GM19455 (cell line): ENCODE data around the gene NR1H4.
"Not testable (repeated sequence)": the region's sequence is repeated elsewhere in the genome, so short reads cannot be mapped to it uniquely, and the experiment has no call there.

Experiments used
- ATAC-seq: cut with Tn5 transposase; IDR thresholded peaks from one replicate; pipeline ENCODE4 v1.9.1; 2021; ENCODE audit not compliant: unreplicated experiment

The NR1H4 gene

DNA sequence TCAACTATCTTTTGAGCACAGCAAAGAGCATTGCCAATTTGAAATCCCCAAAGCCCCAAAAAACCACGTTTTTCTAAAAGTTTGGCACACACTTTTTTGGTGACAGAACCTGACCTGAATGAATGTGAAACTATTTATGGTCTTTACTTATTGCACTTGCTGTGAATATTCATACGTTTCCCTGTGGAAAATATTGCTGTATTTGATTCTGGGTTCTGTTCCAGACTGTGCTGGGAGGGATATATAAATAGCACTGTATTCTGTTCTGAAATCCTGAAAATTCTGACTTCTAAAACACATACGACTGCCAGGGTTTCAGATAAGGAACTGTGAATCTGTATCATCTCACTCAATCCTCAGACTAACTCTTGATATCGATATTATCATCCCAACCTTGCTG, 35.1 kb downstream of the NR1H4 start:
- no peak for ATAC-seq

DNA sequence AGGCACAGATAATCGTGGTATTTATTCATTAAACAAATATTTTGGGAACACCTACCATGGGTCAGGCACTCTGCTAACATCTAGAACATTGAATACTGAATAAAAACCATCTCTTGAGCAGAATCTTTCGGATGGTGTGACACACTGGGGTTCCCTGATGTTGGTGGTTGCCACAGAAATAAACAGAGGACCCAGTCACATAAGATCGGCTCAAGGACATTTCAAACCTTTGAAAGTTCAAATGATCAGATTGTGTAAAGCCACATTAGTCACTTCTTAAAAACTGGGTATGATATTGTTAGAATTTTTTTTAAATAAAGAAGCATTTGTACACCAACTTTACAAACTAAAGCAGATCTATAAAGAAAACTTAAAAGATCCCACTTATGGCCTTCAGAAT, 39.0 kb downstream of the NR1H4 start:
- no peak for ATAC-seq

DNA sequence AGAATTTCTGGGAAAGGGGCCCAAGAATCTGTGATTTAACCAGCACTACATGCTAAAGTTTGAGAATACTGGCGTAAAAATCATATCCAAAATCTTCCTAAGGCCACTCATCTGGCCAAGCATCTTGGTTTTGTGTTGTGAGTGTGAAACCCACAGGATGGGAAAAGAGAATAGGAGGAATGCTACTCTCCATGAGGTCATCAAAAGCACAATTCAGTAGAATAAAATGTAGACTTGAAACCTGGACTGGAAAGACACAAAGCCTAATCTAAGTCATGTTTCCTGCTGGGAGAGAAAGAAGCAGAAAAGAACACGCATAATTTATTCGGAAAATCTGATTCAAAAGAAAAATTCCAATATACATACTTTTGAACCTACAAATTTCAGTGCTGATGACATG, 42.3 kb downstream of the NR1H4 start:
- ATAC-seq = no peak

DNA sequence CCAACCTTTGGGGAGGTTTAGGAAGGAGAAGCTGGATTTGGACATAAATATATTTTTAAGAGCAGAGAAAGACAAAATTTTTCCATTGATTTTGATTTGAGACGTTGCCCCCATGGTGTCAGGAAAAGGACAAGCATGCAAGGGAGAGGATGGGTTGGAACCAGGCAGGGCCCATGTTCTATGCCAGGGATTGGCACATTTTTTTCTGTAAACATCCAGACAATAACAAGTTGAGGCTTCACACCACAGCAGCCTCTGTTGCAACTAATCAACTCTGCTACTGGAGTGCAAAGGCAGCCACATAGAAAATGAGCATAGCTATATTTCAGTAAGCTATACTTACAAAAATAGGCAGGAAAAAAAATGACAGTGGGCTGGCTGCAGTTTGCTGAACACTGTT, 44.7 kb downstream of the NR1H4 start:
- no peak for ATAC-seq

DNA sequence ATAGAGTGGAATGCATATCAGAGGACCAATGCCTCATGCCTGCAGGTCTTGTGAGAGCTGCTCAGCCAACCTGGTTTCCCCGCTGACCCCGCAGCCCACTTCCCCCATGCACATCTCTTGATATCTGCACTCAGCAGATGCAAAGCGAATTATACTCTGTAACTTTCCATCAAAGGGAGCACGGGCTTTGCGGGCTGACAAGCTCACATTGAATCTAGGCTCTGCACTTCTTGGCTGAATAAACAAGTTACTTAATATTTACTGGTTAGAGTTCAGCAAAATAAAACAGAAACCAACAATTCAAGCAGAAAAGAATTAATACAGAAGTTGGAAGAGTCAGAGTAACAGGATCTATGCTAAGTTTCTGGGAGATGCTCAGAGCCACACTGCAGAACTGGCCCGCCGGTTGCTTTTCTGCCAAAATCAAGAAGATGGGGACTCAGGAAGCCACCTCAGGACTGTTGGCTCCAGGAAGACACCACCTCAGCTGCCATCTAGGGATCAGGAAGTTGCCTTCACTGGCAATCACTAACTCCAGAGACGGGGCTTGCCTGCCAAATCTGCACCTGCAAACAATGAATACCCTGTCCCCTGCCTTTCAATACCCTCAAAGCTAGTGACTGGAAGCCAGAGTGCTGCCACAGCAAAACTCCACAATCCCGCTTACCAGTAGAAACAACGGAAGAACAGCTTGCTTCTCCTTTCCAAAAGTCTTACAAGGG, 46.5 kb downstream of the NR1H4 start:
- no peak for ATAC-seq

DNA sequence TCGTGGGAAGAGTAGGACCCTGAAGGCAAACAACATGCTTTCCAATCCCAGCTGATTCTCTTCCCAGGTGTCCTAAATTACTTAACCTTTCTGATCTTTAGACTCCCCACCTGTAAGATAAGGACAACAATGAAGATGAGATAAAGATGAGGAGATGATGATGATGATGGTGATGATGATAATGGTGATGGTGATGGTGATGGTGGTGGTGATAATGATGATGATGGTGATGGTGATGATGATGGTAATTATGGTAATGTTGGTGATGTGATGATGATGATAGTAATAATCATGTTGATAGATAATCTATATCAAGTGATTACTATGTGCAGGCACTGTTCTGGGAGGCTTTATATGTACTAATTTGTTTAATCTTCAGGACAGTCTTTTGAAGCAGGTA, 48.3 kb downstream of the NR1H4 start:
- no peak for ATAC-seq

DNA sequence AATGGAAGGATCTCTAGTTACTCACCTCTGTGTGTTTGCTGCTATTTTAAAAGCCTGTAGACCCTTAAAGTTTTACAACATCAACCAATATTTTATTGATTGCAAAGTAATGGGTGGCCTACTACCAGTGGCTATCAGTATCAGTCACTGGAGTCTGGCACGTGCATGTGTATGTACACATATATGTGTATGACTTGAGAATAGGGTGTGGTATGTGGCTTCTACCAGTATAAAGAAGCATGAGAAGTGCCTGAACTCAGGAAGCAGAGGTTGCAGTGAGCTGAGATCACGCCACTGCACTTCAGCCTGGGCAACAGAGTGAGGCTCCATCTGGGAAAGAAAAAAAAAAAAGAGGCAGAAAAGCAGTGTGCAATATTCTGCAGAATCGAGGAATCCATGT, 54.4 kb downstream of the NR1H4 start:
- no peak for ATAC-seq

DNA sequence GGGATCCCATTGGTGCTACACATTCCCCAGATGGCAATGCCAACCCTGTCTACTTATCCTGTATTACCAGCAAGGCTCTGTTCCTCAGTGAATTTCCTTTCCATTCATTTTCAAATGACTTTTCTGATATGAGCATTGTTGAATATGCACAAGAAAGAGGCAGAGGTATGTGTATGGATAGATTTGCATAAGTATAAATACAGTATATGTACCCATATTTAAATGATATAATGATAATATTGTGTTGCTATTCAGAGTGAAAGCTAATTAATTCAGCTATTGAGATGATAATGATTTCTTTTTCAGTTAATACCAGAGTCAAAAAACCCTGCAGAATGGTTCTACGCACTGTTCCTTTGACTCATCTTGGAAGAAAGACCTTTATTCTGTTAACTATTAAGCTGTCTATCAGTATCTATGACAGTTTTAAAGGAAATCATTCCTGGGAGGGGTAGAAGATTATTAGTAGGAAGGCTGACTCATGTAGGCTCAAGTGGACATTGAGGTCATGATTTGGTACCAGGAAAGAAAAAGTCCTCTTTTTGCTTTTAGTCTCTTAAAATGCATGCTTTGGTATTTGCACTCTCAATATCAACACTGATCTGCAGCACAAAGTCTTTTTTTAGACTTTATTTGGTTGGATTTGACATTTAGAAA, 54.9 kb downstream of the NR1H4 start:
- ATAC-seq = no peak

DNA sequence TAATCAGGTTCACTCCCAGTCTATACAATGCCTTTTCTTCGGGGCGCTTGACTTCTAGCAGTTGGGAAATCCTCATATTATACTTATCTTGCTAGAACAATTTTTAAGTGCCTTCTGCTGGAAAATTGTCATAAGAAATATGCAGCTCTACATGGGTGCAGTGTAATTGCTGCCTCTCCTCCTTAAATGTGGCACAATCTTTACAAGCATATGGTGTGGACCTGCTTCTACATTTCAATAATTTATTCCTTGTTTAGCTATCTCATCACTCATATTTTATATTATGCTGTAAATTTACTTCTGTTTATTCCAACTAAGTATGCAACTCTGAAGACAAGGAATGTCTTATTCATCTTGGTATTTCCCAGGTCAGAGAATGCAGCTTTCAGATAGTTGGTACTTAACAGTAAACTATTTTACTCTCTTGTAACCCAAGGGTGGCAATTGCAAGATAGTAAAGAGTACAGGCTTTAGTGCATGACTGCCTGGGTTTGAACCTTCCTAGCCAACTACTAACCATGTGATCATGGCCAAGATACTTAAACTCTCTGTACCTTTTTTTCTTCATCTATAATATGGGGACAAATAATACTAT, 56.2 kb downstream of the NR1H4 start:
- no peak for ATAC-seq

DNA sequence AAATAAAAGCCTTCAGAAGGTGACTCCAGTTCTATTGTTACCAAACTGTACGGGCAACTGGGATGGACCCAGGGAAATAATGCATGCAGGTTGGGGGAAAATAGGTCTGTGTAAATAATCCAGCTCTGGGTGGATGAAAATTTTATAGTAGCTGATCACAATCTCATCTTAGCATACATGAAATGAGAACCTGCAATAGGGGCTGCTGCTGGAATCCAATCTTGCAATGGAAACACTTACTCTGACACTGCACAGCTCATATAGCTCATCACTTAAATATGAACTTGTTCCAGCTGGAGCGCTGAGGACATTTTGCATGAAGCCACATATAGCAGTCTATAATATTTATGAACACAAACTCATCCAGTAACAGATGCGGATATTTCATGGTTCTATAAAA, 59.7 kb downstream of the NR1H4 start:
- ATAC-seq = no peak

DNA sequence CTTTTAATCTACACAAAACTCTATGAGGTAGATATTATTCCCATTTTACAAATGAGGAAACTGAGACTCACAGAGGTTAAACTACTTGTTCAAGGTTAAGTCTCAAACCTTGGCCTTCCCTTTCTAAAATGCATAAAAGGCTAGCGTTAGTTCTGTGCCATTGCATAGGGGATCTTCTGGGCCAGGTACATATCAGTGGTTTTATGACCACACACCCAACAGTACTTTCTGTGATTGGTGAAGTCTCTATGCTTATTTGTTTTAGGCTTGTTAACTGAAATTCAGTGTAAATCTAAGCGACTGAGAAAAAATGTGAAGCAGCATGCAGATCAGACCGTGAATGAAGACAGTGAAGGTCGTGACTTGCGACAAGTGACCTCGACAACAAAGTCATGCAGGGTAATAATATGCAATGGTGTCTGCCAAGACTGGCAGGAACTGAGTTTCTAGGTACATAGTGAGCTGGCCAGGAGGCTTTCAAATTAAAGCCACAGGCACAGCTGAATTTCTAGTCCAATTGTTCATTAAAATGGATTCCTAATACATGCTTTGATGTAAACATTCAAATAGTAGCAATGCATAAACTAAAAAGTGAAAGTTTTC, 61.1 kb downstream of the NR1H4 start:
- no peak for ATAC-seq

DNA sequence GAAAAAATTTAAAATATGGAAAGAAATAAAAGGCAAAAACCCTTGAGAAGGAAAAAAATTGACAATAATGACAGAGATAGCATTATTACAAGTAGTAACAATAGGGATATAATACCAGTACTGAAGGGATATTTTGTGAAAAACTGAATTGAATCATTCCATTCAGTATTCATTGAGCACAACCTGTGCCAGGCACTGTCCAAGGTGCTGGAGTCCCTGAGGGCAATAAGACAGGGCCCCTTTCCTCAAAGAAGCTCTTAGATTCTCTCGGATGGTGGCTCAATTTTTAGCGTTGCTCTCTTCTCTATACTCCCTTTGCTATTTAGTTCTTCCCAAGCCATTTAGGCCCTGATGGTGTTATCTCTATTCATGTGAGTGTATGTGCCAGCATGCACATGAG, 65.5 kb downstream of the NR1H4 start:
- ATAC-seq = no peak

DNA sequence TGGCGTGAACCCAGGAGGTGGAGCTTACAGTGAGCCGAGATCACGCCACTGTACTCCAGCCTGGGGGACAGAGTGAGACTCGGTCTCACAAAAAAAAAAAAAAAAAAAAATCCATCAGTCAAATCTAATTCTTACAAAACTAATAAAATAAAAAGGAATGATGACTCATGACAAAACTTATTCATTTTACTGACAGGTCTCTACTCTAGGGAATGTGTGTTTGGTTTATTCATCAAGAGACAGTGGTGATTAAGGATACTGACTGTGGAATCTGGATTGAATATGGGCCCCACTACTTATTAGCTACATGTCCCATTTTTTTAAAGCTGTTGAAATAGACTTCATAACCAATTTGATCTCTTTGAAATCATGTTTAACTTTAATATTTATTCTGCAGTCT, 70.5 kb downstream of the NR1H4 start:
- ATAC-seq = no peak

DNA sequence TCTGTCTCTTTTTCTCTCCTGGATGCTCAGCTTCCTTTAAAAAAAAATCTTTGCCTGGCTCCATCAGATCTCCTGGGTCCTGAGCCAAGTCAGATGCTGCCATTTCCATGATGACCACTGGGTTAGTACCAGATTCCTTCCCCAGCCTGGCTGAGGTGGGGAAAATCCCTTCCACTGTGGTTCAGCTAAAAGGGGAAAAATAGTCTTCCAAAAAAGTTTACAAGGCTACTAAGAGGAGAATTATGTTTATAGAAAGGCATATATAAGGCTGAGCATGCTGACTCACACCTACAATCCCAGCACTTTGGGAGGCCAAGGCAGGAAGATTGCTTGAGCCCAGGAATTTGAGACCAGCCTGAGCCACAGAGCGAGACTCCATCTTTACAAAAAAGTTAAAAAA, 71.4 kb downstream of the NR1H4 start:
- ATAC-seq = no peak

DNA sequence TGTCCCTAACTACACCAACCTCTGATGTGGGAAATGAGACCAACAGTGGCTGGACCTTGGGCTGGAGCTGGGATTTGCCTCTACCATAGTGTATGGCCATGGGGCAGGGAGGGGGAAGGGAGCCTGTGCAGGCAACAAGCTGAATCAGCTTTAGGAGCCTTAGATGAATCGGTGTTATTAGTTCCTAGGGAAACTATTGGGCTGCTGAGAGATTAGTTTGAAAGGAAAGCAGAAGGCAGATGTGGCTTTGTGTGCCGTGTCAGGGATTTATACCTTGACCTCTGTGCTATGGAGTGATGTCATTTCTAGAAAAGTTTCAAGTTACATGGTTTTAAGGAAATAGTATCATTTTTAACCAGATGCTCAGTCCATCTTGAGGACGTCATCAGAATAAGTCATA, 80.3 kb downstream of the NR1H4 start:
- no peak for ATAC-seq

DNA sequence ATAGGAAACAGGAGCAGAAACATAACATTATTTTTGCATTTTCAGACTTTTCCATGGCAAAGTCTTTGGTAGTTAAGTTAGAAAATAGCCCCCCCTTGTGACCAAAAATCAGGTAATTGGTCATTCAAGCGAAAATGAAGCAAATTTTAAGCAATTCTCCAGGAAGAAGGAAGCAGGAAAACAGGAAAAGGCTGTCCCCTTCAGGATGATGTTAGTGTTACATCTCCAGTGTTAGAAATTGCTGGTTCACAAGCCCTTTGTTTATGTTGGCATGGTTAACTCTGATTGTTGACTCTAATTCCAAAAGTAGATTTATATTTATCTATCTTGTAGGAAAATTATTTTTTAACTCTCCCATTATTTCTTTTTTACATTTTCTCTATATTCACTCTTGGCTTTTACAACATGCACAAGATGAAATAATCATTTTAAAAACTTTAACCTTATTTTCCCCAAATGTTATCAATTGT, 81.0 kb downstream of the NR1H4 start:
- ATAC-seq = no peak

DNA sequence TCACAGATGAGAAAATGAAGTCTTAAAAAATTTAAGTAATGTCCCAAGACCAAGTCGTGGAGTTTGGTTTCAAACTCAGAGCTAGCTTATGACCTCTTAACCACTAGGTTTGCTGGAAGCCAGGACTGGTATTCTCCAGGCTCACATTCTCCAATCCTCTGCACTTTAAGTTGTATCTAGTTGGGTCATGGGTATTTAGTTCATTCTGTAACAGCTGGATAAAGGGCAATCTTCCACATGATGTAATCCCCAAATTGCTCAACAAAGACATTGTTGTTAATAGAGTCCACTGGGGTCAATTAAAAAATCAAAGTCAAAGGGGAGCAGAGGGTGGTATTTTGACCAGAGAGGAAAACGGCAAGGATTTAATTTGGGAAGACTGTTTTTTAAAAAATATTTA, 82.1 kb downstream of the NR1H4 start:
- ATAC-seq = no peak

DNA sequence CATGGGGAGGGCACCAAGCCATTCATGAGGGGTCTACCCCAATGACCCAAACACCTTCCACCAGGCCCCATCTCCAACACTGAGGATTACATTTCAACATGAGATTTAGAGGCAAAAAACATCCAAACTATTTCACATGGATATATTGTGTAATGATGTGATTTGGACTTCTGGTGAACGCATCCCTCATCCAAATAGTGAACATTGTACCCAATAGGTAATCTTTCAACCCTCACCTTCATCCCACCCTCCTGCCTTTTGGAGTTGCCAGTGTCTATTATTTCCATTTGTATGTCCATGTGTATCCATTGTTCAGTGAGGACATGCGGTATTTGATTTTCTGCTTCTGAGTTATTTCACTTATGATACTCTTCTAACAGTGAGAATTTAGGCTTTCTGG, 83.7 kb downstream of the NR1H4 start:
- ATAC-seq = no peak

DNA sequence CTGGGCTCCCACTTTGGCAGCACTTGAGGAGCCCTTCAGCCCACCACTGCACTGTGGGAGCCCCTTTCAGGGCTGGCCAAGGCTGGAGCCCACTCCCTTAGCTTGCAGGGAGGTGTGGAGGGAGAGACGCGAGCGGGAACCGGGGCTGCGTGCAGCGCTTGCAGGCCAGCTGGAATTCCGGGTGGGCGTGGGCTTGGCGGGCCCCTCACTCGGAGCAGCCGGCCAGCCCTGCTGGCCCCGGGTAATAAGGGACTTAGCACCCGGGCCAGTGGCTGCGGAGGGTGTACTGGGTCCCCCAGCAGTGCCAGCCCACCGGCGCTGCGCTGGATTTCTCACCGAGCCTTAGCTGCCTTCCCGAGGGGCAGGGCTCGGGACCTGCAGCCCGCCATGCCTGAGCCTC, 85.6 kb downstream of the NR1H4 start:
- ATAC-seq = not testable (repeated sequence)

DNA sequence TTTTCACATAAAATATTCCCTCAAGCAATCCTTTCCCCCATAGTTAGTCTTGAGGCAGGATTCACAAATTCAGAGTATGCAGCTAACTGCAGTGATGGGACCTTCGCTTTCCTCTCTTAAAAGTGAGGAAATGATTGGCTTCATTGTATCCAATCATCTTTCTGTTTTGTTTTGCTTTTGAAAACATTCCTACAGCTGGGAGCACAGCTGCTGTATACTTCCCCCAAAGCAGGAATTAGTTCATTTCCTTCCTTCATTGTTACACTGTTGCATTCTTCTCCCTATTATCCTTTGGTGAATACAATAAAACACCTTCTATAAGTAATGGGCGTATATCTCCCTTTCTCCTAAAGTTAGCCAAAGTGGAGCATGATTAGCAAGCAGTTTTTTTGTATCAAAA, 90.4 kb downstream of the NR1H4 start:
- no peak for ATAC-seq

DNA sequence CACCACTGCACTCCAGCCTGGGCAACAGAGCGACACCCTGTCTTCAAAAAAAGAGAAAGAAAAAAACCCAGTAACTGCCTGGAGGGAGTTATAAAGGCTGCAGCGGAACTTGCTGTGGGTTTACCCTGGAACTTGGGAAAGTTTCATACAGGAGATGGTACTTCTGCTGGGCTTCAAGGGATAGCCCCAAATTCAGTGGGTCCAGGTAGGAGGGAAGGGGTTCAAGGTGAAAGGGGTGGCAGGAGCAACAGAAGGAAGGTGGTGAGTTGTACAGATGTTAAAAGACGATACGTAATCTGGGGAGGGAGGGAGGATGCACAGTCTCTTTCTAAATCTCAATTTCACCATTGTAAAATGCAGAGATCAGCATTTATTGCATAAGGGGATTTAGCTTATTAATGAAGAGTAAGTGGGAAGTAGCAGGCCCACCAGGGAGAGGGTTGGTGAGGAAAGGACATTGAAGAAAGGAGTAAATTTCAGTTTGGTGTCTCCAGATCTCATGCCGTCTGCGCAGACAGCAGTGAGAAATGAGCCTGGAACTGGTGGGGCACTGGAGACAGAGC, 91.3 kb downstream of the NR1H4 start:
- no peak for ATAC-seq
